ENCODE data around the gene GAPVD1. TPM values are rescaled to one million over a fixed set of nuclear protein-coding genes. Genes with fewer than 3 reads are reported as not detected.

Gene GAPVD1
- polyA plus RNA-seq, 2 of the 4 experiments (the other 2 are of a cell fraction) = 18.2 to 23.0 TPM

DNA sequence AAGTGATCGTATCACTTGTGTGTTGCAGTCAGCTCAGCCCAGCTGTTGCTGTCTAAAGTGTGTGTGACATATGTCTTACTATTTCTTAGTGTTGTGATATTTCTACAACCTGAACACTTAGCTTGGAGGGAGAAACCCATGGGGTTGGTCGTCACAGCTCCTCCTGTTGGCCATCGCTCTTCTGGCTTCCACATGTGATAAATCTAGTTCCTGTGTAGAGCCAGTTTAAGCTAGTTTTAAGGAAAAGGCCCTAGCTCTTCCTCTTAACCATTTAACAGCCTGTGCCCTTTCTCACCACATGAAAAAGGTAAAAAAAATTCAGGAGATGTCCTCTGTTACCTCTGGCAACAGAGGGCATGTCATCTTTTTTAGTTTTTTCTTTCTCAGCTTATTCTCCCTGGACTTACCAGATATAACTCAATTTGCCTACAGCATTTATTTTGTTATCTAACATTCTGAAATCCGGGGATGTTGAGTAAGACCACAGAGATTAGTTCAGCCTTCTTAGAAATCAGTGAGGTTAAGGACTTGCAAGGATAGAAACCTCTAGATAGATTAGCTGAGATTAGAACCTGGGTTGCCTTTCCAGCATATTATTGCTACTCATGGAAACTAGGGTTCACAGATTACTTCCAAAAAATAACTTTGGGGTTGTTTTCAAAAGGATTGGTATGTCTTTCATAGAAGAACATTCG lies 100.4 kb downstream of the GAPVD1 start:
- TF ChIP-seq MYC (IDR thresholded peaks at IDR 0.05; ENCODE audit: borderline replicate concordance, low read length) = no peak
- TF ChIP-seq, protein P1, sequence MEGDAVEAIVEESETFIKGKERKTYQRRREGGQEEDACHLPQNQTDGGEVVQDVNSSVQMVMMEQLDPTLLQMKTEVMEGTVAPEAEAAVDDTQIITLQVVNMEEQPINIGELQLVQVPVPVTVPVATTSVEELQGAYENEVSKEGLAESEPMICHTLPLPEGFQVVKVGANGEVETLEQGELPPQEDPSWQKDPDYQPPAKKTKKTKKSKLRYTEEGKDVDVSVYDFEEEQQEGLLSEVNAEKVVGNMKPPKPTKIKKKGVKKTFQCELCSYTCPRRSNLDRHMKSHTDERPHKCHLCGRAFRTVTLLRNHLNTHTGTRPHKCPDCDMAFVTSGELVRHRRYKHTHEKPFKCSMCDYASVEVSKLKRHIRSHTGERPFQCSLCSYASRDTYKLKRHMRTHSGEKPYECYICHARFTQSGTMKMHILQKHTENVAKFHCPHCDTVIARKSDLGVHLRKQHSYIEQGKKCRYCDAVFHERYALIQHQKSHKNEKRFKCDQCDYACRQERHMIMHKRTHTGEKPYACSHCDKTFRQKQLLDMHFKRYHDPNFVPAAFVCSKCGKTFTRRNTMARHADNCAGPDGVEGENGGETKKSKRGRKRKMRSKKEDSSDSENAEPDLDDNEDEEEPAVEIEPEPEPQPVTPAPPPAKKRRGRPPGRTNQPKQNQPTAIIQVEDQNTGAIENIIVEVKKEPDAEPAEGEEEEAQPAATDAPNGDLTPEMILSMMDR (IDR thresholded peaks at IDR 0.05) = peak; percentile 22; the same call in 1 of the 3 replicates
- peak in 1 of 2 experiments; percentile 26; a peak in 1 of 5 replicates for TF ChIP-seq RAD21 (conservative IDR thresholded peaks at IDR 0.05 in 1 of 2, IDR thresholded peaks at IDR 0.05 in 1 of 2)
- Histone ChIP-seq H3K9me3 (no peaks in the 10 kb centered on the region), H3K4me3 (no peak overlapping the region), H3K27ac (no peak overlapping the region), H3K4me2 (no peak overlapping the region), H3K4me1 (no peaks in the 10 kb centered on the region)
- ATAC-seq (peak; percentile 50 to 75; a peak in 5 of 6 replicates), DNase-seq (ENCODE audit: low read depth in 1 of 2, low spot score in 1 of 2) (peak in 1 of 2 experiments; percentile 51), FAIRE-seq (no peak)
- CTCF ChIA-PET = interaction anchor here (0.6 to 5.0 kb wide), 14 partner anchors 9 to 471 kb away, joined by 3 to 32 read pairs (median 3); no protein-coding TSS in a partner anchor
- 67% methylated on average over 5 of the region's 5 CpGs for WGBS (ENCODE audit: missing lambda C conversion rate)
- POLR2A ChIA-PET = interaction anchor here (1.7 kb wide), 1 partner anchor 121 kb away, joined by 11 read pairs; the partner anchor contains the start of gene HSPA5

DNA sequence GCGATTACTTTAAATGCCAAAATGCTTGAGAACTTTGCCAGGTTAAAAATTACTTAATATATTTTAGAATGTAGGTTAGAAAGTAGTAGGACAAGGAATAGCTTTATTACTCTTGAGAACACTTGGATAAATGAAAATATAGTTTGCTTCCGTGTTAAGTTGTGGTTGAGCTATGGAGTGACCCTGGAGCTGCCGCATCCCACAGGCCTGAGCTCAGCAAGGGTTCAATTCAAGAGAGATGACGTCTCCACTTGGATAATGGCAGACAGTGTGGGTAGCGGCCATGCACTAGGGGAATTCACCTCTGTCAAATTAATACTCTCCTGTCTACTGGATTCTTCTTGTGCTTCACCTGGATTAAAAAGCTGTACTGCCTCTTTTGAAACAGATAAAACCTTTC lies 105.0 kb downstream of the GAPVD1 start:
- H3K4me1 ChIP-seq = no peaks in the 10 kb centered on the region
- CTCF ChIA-PET = interaction anchor here (0.9 to 3.0 kb wide), 3 partner anchors 8 to 25 kb away, joined by 4 to 10 read pairs (median 5); no protein-coding TSS in a partner anchor
- POLR2A ChIA-PET = no interaction called here

More for the DNA sequence above, 105.0 kb downstream of the GAPVD1 start:
- DNase-seq (ENCODE audit: low read depth in 1 of 2, low spot score in 1 of 2) = no peak
- no peak overlapping the region for H3K4me2 ChIP-seq
- H3K27ac ChIP-seq = no peak overlapping the region
- no peak for ATAC-seq
- no peak overlapping the region for H3K4me3 ChIP-seq
- no peak for FAIRE-seq
- WGBS (ENCODE audit: missing lambda C conversion rate) = 91% methylated on average over 5 of the region's 5 CpGs
- H3K9me3 ChIP-seq = no peaks in the 10 kb centered on the region
- no peak for TF ChIP-seq FOSL2 (IDR thresholded peaks at IDR 0.05)
- no peak for TF ChIP-seq FOSL2 (CRISPR knock-in tag; IDR thresholded peaks at IDR 0.05)
- TF ChIP-seq HDAC2 (IDR thresholded peaks at IDR 0.05) = no peak
- TF ChIP-seq, protein P2, sequence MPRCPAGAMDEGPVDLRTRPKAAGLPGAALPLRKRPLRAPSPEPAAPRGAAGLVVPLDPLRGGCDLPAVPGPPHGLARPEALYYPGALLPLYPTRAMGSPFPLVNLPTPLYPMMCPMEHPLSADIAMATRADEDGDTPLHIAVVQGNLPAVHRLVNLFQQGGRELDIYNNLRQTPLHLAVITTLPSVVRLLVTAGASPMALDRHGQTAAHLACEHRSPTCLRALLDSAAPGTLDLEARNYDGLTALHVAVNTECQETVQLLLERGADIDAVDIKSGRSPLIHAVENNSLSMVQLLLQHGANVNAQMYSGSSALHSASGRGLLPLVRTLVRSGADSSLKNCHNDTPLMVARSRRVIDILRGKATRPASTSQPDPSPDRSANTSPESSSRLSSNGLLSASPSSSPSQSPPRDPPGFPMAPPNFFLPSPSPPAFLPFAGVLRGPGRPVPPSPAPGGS (IDR thresholded peaks at IDR 0.05) = no peak
- TF ChIP-seq, protein P3, sequence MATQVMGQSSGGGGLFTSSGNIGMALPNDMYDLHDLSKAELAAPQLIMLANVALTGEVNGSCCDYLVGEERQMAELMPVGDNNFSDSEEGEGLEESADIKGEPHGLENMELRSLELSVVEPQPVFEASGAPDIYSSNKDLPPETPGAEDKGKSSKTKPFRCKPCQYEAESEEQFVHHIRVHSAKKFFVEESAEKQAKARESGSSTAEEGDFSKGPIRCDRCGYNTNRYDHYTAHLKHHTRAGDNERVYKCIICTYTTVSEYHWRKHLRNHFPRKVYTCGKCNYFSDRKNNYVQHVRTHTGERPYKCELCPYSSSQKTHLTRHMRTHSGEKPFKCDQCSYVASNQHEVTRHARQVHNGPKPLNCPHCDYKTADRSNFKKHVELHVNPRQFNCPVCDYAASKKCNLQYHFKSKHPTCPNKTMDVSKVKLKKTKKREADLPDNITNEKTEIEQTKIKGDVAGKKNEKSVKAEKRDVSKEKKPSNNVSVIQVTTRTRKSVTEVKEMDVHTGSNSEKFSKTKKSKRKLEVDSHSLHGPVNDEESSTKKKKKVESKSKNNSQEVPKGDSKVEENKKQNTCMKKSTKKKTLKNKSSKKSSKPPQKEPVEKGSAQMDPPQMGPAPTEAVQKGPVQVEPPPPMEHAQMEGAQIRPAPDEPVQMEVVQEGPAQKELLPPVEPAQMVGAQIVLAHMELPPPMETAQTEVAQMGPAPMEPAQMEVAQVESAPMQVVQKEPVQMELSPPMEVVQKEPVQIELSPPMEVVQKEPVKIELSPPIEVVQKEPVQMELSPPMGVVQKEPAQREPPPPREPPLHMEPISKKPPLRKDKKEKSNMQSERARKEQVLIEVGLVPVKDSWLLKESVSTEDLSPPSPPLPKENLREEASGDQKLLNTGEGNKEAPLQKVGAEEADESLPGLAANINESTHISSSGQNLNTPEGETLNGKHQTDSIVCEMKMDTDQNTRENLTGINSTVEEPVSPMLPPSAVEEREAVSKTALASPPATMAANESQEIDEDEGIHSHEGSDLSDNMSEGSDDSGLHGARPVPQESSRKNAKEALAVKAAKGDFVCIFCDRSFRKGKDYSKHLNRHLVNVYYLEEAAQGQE (IDR thresholded peaks at IDR 0.05) = no peak
- TF ChIP-seq GATA3 (IDR thresholded peaks at IDR 0.05; ENCODE audit: borderline replicate concordance) = no peak
- TF ChIP-seq TP53 (CRISPR knock-in tag; IDR thresholded peaks at IDR 0.05) = no peak
- TF ChIP-seq, protein P4, sequence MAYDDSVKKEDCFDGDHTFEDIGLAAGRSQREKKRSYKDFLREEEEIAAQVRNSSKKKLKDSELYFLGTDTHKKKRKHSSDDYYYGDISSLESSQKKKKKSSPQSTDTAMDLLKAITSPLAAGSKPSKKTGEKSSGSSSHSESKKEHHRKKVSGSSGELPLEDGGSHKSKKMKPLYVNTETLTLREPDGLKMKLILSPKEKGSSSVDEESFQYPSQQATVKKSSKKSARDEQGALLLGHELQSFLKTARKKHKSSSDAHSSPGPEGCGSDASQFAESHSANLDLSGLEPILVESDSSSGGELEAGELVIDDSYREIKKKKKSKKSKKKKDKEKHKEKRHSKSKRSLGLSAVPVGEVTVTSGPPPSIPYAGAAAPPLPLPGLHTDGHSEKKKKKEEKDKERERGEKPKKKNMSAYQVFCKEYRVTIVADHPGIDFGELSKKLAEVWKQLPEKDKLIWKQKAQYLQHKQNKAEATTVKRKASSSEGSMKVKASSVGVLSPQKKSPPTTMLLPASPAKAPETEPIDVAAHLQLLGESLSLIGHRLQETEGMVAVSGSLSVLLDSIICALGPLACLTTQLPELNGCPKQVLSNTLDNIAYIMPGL (CRISPR knock-in tag; IDR thresholded peaks at IDR 0.05; ENCODE audit: borderline replicate concordance) = no peak
- no peak for TF ChIP-seq ZFP36 (IDR thresholded peaks at IDR 0.05; ENCODE audit: borderline replicate concordance, partially characterized antibody)
- no peak for TF ChIP-seq FOXS1 (CRISPR knock-in tag; IDR thresholded peaks at IDR 0.05)
- TF ChIP-seq CBX2 (IDR thresholded peaks at IDR 0.05; ENCODE audit: borderline replicate concordance, low read depth) = no peak
- no peak for TF ChIP-seq MAZ (IDR thresholded peaks at IDR 0.05; ENCODE audit: borderline replicate concordance, low read depth, low read length)
- TF ChIP-seq, protein P1 (IDR thresholded peaks at IDR 0.05) = no peak

All from A549 (cell line).